Measurements from ENCODE around the gene ASB2. TPM values are rescaled to one million over a fixed set of nuclear protein-coding genes. Genes with fewer than 3 reads are reported as not detected.

The ASB2 gene
- total RNA-seq, 1 experiment from 2014 or later: not detected

GRCh38 chr14:93967637-93968250, 8.6 kb downstream of the ASB2 start:
- BruUV-seq (replicated peaks): no TSS peak
- POLR2A ChIA-PET: no interaction called here
- CTCF ChIA-PET: interaction anchor here (1.4 to 8.7 kb wide), 2 partner anchors 28 to 64 kb away, joined by 3 to 120 read pairs; no protein-coding TSS in a partner anchor
- Histone ChIP-seq H3K4me3 (replicated peaks in 1 of 2; ENCODE audit: low read depth in 1 of 2, low read length in 2 of 2) (no peak overlapping the region), H3K9ac (ENCODE audit: low read length) (no peak overlapping the region), H3K9me3 (ENCODE audit: control insufficient read depth in 1 of 2, insufficient read depth in 1 of 2, low read depth in 1 of 2, low read length in 2 of 2) (no peaks in the 10 kb centered on the region), H4K20me1 (ENCODE audit: insufficient read depth) (no peaks in the 10 kb centered on the region), H2AFZ (ENCODE audit: low read depth, low read length, poor library complexity, severe bottlenecking) (no peak overlapping the region), H3K4me1 (ENCODE audit: control insufficient read depth in 1 of 2, insufficient read depth in 2 of 2, low read length in 2 of 2) (peaks cover 0 to 30% of the 10 kb centered on the region in 2 experiments; a peak in 2 of 4 replicates), H3K27me3 (ENCODE audit: insufficient read depth, low read length) (no peaks in the 10 kb centered on the region), H3K4me2 (ENCODE audit: low read length) (no peak overlapping the region), H3K27ac (ENCODE audit: low read depth, low read length) (no peak overlapping the region), H3K36me3 (ENCODE audit: control insufficient read depth in 1 of 2, insufficient read depth in 2 of 2, low read length in 2 of 2) (no peaks in the 10 kb centered on the region), H3K9me2 (ENCODE audit: insufficient read depth) (no peaks in the 10 kb centered on the region), H3K79me2 (ENCODE audit: insufficient read depth, low read length) (no peaks in the 10 kb centered on the region)
- RAD21 ChIA-PET (ENCODE audit: low non-redundant PET in 1 of 2, low total read pairs in 2 of 2, uncharacterized antibody in 2 of 2, unreplicated experiment in 2 of 2): no interaction called here
- DNase-seq (ENCODE audit: low read depth, low spot score): no peak
- intact Hi-C loops (cut with micrococcal nuclease): no loop called here
- TF ChIP-seq CTCF (IDR thresholded peaks at IDR 0.05 in 2 of 3, conservative IDR thresholded peaks at IDR 0.05 in 1 of 3; ENCODE audit: borderline replicate concordance in 1 of 3, insufficient read depth in 1 of 3, low read depth in 2 of 3, low read length in 2 of 3): no peak
- no peak for TF ChIP-seq ELF1 (IDR thresholded peaks at IDR 0.05; ENCODE audit: borderline replicate concordance, low read depth)
- no peak for TF ChIP-seq CBX3 (IDR thresholded peaks at IDR 0.05; ENCODE audit: low read depth)
- TF ChIP-seq POLR2AphosphoS5 (IDR thresholded peaks at IDR 0.05; ENCODE audit: low read depth, low read length): no peak
- ATAC-seq: no peak

GRCh38 chr14:93965946-93966474, 10.4 kb downstream of the ASB2 start:
- intact Hi-C loops (cut with micrococcal nuclease): no loop called here
- H3K4me1 ChIP-seq (ENCODE audit: control insufficient read depth in 1 of 2, insufficient read depth in 2 of 2, low read length in 2 of 2): peaks cover 0 to 41% of the 10 kb centered on the region in 2 experiments; a peak in 2 of 4 replicates
- POLR2A ChIA-PET: no interaction called here
- no TSS peak for BruUV-seq (replicated peaks)
- peak overlapping the region; percentile 2; the same call in 1 of the 2 replicates for H3K4me2 ChIP-seq (ENCODE audit: low read length)
- no peak overlapping the region for H3K4me3 ChIP-seq (replicated peaks in 1 of 2; ENCODE audit: low read depth in 1 of 2, low read length in 2 of 2)
- ATAC-seq: no peak
- H3K9me2 ChIP-seq (ENCODE audit: insufficient read depth): no peaks in the 10 kb centered on the region
- no peak for DNase-seq (ENCODE audit: low read depth, low spot score)
- H3K27ac ChIP-seq (ENCODE audit: low read depth, low read length): no peak overlapping the region
- no peaks in the 10 kb centered on the region for H3K79me2 ChIP-seq (ENCODE audit: insufficient read depth, low read length)
- no peaks in the 10 kb centered on the region for H3K9me3 ChIP-seq (ENCODE audit: control insufficient read depth in 1 of 2, insufficient read depth in 1 of 2, low read depth in 1 of 2, low read length in 2 of 2)
- RAD21 ChIA-PET (ENCODE audit: low non-redundant PET in 1 of 2, low total read pairs in 2 of 2, uncharacterized antibody in 2 of 2, unreplicated experiment in 2 of 2): no interaction called here
- TF ChIP-seq ELF1 (IDR thresholded peaks at IDR 0.05; ENCODE audit: borderline replicate concordance, low read depth) (no peak), ZNF274 (IDR thresholded peaks at IDR 0.05; ENCODE audit: low read depth, low read length) (no peak)
- H3K36me3 ChIP-seq (ENCODE audit: control insufficient read depth in 1 of 2, insufficient read depth in 2 of 2, low read length in 2 of 2): no peaks in the 10 kb centered on the region
- CTCF ChIA-PET: interaction anchor here (8.7 kb wide), 1 partner anchor 26 kb away, joined by 120 read pairs; no protein-coding TSS in a partner anchor
- no peak overlapping the region for H3K9ac ChIP-seq (ENCODE audit: low read length)
- H3K27me3 ChIP-seq (ENCODE audit: insufficient read depth, low read length): no peaks in the 10 kb centered on the region
- no peak overlapping the region for H2AFZ ChIP-seq (ENCODE audit: low read depth, low read length, poor library complexity, severe bottlenecking)
- no peaks in the 10 kb centered on the region for H4K20me1 ChIP-seq (ENCODE audit: insufficient read depth)

Data from HCT116 (cell line).